ENCODE data around the gene CARD19. TPM values are rescaled to one million over a fixed set of nuclear protein-coding genes. Genes with fewer than 3 reads are reported as not detected.

Gene CARD19
- total RNA-seq, 4 donors from 2014 or later, result 34.7 to 74.4 (median 58.9) TPM

GRCh38 chr9:93111371-93112115 lies 15.5 kb downstream of the CARD19 start:
- no peak overlapping the region for H3K4me3 ChIP-seq
- peaks cover 0 to 56% (median 0%) of the 10 kb centered on the region in 3 donors for H3K36me3 ChIP-seq
- H3K4me1 ChIP-seq, result peaks cover 0 to 5% (median 0%) of the 10 kb centered on the region in 4 donors
- no peaks in the 10 kb centered on the region for H3K9me3 ChIP-seq
- TF ChIP-seq CTCF (IDR thresholded peaks at IDR 0.05), result no peak
- no peak for TF ChIP-seq POLR2A (IDR thresholded peaks at IDR 0.05)
- peak in 2 of 3 donors; percentile 41 to 42 for DNase-seq
- no peaks in the 10 kb centered on the region for H3K27me3 ChIP-seq
- H3K27ac ChIP-seq, result no peak overlapping the region

GRCh38 chr9:93112116-93112863 lies 16.3 kb downstream of the CARD19 start:
- H3K36me3 ChIP-seq, result peaks cover 0 to 56% (median 0%) of the 10 kb centered on the region in 3 donors
- peaks cover 0 to 7% (median 0%) of the 10 kb centered on the region in 4 donors for H3K4me1 ChIP-seq
- peak in 2 of 3 donors; percentile 30 to 45 for DNase-seq
- H3K27me3 ChIP-seq, result no peaks in the 10 kb centered on the region
- TF ChIP-seq CTCF (IDR thresholded peaks at IDR 0.05) (no peak), POLR2A (IDR thresholded peaks at IDR 0.05) (no peak)
- no peak overlapping the region for H3K4me3 ChIP-seq
- H3K27ac ChIP-seq, result no peak overlapping the region
- H3K9me3 ChIP-seq, result no peaks in the 10 kb centered on the region

- Histone ChIP-seq H3K27ac (no peak overlapping the region), H3K4me1 (peaks cover 0 to 7% (median 0%) of the 10 kb centered on the region in 4 donors)
- DNase-seq, result peak in 2 of 3 donors; percentile 37 to 46
These were observed 16.9 kb downstream of the CARD19 start for GRCh38 chr9:93112864-93113389.

GRCh38 chr9:93114169-93114983 lies 18.4 kb downstream of the CARD19 start:
- no peak overlapping the region for H3K27ac ChIP-seq
- H3K4me3 ChIP-seq, result no peak overlapping the region
- peaks cover 0 to 7% (median 0%) of the 10 kb centered on the region in 4 donors for H3K4me1 ChIP-seq
- TF ChIP-seq POLR2A (IDR thresholded peaks at IDR 0.05) (no peak), CTCF (IDR thresholded peaks at IDR 0.05) (no peak)
- H3K27me3 ChIP-seq, result no peaks in the 10 kb centered on the region
- H3K36me3 ChIP-seq, result peaks cover 0 to 41% (median 0%) of the 10 kb centered on the region in 3 donors
- peak in 2 of 3 donors; percentile 39 to 43 for DNase-seq
- no peaks in the 10 kb centered on the region for H3K9me3 ChIP-seq

More at GRCh38 chr9:93112864-93113389, 16.9 kb downstream of the CARD19 start:
- Histone ChIP-seq H3K4me3 (no peak overlapping the region), H3K27me3 (no peaks in the 10 kb centered on the region), H3K36me3 (peaks cover 0 to 51% (median 0%) of the 10 kb centered on the region in 3 donors), H3K9me3 (no peaks in the 10 kb centered on the region)
- TF ChIP-seq POLR2A (IDR thresholded peaks at IDR 0.05), result no peak
- TF ChIP-seq CTCF (IDR thresholded peaks at IDR 0.05), result no peak

- peaks cover 0 to 41% (median 0%) of the 10 kb centered on the region in 3 donors for H3K36me3 ChIP-seq
- H3K27me3 ChIP-seq, result no peaks in the 10 kb centered on the region
- peaks cover 0 to 13% (median 2%) of the 10 kb centered on the region in 4 donors for H3K4me1 ChIP-seq
These were observed 18.9 kb downstream of the CARD19 start for GRCh38 chr9:93114984-93115335.

More at GRCh38 chr9:93114984-93115335, 18.9 kb downstream of the CARD19 start:
- TF ChIP-seq CTCF (IDR thresholded peaks at IDR 0.05), result no peak
- TF ChIP-seq POLR2A (IDR thresholded peaks at IDR 0.05), result no peak
- DNase-seq, result peak in 2 of 3 donors; percentile 18 to 22
- Histone ChIP-seq H3K27ac (no peak overlapping the region), H3K4me3 (no peak overlapping the region), H3K9me3 (no peaks in the 10 kb centered on the region)

All from Peyer's patch (tissue), 4 donors.